HG02763 (cell line): ENCODE data around the gene CFAP221.

Source experiments
- ATAC-seq: cut with Tn5 transposase; IDR thresholded peaks from one replicate; pipeline ENCODE4 v1.9.1; 2021; ENCODE audit warnings: mild to moderate bottlenecking, moderate library complexity; ENCODE audit not compliant: unreplicated experiment

The CFAP221 gene

DNA sequence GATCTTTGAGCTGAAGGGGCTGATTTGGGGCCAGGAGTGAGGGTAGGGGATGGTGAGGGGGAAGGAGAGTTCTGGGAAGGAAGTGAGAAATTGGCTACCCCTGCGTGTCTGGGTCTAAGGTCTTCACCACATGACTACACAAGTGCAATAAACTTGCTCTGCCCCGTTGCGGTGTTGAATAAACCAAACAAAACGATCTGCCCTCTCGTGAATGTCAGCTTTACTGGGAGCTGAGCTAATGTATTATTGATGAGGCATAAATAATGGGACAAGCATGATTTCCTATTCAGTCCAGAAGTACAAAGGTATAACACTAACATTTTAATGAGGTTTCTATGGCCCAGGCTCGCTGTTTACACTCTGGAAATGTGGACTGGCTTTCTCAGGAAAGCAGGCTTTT lies 8.0 kb upstream of the CFAP221 start:
- ATAC-seq = no peak

DNA sequence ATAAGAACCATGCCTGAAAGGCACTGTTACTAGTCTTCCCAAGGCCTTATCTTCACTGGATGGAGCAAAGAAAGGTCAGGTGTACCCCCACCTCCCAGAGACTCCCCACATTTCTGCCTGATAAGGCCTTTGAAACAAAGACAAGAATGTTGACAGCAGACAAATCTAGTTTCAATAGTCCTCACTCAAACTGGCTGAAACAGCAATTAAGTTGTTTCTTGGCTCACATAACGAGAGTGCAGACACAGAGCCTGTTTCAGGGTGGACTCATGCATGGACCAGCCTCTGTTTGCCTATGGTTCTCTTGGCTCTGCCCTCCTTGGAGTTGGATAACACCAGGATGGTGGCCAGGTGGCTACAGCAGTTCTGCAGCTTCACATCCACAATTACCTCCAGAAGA lies 7.5 kb upstream of the CFAP221 start:
- ATAC-seq = no peak

DNA sequence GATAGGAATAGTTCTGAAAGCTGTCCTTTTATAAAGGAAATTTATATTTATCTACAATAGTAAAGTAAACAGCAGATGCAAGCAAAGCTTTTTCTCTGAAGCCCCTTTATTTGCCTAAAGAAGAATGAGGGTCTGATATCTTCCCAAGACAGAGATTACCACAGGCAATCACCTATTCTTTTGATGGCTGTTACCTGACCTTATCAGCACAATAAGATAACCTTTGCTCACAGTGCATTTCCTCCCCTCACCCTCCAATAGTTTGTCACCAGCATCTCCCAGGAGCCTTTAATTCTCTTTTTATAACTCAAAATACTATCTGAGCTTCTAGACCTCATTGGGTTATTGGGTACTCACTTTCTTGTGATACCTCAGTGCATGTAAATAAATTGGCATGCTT lies 6.5 kb upstream of the CFAP221 start:
- ATAC-seq = no peak

DNA sequence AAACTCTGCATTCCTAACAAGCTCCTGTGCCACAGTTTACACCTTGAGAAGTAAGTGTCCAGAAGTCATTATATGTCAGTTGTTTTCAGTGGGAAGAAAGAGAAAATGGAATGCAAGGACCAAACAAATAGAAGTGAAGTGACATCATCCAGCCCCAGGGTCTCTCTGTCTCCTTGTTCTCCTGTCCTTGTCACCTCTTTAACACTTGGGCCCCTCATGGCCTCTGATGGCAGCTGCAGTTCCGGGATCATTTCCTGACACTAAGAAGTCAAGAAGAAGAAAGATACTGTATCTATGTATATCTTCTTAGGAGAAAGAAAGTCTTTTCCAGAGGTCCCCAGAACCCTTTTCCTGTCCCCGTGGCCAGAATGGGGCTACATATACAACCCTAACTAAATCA lies 2.8 kb upstream of the CFAP221 start:
- no peak for ATAC-seq

DNA sequence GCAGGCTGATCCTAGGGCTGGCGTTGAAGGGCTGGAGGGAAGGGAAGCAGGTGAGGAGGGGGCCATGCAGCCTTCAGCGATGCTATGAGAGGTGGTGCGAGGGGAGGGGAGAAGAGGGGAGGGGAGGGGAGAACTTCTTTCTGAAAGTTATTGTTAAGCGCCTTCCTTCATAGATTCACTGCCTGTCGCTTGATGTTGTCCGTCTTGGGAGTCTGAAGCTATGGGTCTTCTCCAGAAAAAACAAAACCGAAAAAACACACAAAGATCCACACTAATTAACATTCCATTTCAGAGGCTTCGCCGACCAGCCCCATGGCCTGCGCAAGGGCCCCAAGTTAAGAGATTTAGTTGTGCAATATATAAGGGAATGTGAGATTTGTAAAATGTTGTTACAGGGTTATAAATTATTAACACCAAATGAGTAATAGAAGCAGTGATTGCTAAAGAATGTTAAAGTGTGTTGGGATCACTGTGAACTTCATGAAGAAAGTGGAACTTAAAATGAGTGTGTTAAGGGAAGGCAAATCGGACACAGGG lies 758 bp downstream of the CFAP221 start:
- ATAC-seq = no peak

DNA sequence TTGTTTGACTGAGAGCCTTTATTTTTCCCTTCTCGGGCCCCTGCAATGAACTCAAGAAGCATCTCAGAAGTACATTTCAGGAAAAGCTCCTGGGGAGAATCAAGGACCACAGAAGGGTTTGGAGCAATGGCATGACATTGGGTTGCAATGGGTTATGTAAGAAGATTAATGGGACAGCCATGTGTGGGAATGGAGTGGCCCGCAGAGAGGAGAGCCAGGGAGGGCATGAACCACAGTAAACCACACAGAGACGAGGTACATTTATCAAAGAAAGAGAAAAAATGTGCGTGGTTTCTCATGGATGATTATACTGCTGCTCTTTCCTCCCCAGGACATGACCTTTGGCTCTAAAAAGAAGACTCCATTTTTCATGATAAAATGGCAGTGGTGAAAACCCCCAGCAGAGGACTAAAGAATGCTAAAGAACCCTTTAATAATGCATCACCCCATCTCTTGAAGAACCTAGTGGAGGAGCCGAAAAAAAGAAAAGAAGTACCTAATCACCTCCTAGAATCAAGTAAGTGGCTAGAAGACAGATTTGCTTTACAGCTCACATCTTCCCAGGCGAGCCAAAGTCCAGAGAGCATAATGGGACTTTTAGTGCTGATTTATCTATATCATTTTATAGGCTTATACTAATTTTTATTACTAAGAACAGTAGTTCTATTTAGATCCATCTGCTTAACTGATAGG lies 1.7 kb downstream of the CFAP221 start:
- no peak for ATAC-seq

DNA sequence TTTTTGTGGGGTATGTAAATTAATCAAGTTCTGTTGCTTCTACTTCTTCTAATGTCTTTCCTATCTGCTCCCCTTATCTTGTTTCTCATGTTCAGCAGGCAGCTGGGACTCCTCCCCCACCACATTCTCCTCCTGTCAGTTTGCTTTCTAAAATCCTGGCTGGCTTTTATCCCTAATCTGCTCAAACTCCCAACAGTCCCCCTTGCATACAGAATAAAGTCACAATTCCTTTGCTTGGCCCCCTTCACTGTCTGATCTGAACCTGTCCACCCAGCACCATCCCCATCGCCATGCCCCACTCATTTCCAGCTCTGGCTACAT lies 2.2 kb downstream of the CFAP221 start:
- ATAC-seq = no peak

DNA sequence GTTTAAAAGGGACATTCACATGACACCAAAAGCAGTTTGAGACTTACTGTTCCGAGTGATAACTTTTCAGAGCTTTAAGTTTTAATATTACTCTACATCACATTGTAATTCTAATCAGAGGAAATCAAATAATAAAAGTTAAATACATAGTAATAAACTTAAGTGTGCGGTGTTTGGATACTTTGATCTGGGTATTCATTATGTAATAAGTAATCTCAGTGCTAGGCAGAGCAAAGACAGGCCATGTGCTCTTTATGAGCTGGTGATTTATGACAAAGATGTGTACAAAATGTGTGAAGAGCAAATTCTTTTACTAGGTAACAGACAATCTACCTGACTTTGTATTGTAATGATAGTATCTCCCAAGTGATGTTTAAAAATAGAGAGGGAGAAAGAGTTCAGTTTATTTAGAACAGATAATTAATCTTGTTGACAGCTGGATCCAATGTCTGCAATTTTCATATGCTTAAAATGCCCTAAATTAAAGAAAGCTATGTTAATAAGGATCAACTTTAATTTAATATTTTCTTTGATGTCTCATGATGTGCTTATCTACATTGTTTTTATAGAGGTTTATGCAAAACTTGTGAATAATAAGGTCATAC lies 4.4 kb downstream of the CFAP221 start:
- ATAC-seq = no peak

DNA sequence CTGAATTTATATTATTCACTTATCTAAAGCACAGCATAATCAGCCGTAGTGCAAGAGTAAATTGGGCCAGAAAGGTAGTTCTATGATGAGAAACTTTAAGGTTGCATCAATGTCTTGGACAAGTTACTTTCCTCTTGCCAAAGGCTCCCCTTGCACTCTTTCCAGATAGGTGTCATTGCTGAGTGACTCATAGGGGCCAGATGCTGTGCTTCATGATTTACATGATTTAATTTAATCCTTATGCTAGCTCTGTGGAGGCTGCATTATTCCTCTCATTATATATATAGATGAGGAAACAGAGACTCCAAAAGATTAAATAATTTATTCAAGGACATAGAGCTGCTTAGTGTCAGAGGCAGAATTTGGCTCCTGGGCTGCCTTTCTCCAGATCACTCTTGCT lies 5.0 kb downstream of the CFAP221 start:
- no peak for ATAC-seq

DNA sequence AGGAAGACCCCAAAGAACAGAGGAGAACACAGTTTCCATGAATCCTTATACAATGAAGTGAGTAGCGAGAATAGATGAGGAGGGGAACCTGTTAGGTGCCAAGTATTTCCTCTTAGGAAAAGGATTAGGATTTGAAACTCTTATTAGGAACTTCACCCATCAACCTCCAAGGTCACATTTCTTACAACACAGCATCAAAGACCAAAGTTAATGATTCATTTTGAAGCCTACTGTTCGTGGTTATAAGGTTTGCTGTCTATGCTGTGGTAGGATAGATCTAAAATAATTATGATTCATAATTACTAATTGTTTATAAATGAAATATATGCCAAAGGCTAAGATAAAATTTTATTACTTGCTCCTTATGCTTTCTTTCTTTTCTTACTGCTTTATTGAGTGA lies 6.1 kb downstream of the CFAP221 start:
- no peak for ATAC-seq

DNA sequence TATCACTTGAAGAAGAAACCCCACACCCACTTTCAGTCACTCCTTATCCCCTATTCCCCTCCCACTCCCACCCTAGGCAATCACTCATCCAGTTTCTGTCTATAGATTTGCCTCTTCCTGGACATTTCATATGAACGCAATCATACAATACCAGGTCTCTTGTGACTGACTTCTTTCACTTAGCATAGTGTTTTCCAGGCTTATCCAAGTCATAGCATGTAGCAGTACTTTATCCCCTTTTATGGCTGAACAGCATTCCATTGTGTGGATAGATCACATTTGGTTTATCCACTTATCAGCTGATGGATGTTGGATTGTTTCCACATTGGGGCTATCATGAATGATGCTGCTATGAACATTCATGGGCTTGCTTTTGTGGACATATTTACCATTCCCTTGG lies 6.6 kb downstream of the CFAP221 start:
- ATAC-seq = no peak

DNA sequence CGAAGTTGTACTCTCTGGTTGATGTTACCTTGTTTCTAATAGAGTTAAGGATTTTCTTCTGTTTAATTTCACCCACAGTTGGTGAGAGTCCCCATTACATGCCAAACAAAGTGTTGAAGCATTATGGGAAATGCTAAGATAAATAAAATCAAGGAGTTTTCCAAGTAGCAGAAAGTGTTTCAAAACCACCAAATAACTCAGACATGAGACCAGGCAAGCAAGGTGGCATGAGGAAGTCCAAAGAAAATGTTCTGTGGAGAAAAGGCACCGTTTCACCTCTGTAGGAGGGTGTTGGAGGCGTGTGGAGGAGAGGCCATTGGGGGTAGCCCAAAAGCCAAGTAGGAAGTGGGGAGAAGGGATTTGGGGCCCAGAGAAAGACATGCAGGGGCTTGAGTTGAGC lies 8.7 kb downstream of the CFAP221 start:
- no peak for ATAC-seq

DNA sequence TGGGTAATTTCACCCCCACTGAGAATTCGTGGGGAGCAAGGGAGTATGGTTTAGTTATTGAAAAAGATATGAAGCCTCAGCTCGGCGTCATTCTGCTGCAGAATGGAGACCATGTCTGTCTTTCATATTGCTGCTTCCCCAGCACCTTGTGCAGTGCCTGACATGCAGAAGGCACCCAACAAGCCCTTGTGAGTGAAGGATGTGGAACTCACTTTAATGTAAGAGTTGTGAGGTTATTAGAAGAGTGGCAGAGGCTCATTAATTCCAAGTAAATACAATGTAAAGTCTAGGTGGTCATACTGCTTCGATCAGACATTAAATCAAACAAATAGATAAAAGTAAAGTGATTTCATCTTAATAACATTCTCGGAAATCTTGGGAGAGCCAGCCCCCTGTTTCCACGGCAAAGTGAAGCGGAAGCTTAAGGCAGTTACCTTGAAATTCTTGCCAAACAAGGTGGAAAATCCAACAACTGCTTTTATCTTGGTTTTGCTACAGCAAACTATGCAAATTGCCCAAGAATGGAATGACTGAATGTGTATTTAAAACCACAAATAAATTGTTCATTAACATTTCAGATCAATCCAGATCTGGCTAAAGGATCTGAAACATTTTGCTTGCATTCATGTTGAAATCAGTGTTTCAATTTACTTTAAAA lies 9.6 kb downstream of the CFAP221 start:
- ATAC-seq = no peak

DNA sequence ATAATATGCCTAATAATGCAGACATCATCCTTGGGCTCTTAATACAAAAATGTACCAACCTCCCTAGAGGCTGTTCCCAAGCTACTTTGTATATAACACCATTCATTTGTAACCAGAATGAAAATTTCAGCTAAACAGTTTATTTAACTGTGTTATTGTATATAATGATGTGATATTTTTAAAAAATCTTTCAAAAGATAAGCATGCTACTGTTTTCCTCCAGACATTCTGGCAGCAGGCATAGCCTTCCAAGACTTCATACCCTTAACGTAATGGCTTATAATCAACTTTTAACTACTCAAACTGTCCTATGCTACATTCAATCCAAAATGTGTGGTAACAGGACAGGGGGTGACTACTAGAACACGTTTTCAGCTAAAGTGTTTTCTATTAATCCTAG lies 21.2 kb downstream of the CFAP221 start:
- no peak for ATAC-seq

DNA sequence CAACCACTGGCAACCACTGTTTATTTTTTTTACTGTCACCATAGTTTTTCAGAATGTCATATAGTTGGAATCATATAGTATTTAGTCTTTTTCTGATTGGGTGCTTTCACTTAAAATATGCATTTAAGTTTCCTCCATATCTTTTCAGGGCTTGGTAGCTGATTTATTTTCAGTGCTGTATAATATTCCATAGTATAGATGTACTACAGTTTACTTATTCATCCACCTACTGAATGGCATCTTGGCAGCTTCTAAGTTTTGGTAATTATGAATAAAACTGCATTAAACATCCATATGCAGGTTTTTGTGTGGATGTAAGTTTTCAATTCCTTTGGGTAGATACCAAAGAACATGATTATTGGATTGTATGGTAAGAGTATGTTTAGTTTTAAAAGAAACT lies 23.0 kb downstream of the CFAP221 start:
- ATAC-seq = no peak

DNA sequence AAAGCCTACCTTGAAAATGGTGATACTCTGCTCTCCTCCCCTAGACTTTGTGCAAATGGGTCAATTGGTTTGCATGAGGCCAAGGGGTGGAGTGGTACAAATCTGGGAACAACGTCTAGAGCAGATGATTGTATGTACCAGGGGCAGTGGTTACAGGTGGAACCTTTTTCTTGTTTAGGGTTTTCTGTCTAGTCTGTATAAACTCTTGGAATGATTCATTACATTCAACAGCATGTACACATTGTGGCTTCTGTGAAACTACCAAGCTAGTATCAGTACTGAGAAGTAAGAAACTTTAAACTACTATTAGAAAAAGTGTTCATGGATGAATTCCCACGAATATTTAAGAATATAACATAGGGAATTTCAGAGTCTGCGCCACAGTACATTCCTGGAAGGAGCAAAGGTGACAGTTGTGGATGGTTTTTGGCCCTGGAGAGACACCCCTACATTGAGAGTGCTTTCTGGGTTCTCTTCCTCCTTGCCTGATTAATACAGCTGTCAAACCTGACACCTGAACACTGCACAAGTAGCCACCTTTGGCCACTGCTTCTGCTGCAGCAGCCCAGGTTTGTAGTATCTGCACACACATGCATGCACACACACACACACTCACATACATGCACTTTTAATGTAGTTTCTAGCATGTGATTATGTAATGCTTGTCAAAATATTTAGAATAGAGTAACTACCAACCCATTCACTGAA lies 30.0 kb downstream of the CFAP221 start:
- peak; percentile 92 for ATAC-seq

DNA sequence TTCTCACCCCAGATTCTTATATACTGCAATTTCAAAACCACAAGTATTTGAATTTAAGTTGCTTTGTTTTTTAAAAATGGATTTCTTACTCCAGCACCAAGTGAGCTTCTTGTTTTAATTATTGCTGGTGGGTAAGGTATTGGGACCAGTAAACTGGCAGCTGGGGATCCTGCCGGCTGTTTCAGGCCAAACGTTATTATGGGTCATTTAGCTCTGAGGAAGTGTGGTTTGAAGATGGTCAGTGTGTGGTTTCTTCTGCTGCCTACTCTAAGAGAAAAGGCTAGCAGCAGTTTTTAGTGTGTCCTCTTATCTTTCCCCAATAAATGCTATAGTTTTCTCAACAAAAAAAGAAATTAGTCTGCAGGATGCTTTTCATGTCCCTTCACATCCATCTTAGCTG lies 30.6 kb downstream of the CFAP221 start:
- ATAC-seq = no peak

DNA sequence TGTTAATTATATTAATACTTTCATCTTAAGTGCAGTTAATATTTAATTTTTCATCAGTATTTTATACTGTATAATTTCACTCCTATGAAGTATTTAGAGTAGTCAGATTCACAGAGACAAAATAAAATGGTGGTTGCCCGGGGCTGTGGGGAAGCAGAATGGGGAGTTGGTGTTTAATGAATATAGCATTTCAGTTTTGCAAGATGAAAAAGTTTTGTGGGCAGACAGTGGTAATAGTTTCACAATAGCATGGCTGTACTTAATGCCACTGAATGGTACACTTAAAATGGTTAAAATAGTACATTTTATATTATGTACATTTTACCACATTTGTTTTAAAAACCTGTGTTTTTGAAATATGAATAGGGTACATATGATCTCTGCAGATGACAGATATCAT lies 31.2 kb downstream of the CFAP221 start:
- no peak for ATAC-seq

DNA sequence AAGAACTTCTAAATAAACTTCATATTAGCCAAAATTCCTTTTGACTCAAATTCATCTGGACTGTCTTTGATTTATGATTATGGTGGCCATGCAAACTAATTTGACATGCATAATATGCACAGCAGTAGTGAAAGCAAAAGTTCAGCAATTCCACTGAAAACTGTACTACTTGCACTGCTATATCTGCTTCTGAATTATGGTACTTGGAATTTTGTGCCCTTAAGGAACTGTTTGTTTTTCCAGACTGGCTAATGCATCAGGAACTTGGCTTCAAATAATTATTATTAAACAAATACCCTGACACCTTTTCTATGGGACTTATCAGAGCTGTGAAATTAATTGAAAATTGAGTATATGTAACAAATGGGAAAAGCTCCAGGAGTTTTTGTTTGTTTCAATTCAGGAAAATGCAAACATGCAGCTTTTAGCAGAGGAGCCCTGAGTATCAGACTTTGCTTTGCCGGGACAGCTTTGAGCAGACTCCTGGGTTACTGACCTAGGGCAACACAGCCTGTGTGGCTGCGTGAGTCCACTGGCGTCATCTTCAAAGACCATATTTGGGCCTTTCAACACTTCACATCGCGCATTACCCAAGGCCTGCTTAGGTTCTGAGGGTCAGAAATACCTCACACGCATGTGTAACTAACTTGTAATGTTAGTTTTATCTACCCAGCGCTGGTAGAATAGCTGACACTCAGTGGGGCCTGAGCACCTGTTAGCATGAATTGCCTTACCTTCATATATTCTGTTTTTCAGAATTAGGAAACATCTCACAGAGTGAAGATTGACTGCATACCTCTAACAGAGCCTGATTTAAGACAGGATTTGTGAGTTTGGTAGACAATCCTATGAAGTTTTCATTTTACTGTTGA lies 35.4 kb downstream of the CFAP221 start:
- no peak for ATAC-seq

DNA sequence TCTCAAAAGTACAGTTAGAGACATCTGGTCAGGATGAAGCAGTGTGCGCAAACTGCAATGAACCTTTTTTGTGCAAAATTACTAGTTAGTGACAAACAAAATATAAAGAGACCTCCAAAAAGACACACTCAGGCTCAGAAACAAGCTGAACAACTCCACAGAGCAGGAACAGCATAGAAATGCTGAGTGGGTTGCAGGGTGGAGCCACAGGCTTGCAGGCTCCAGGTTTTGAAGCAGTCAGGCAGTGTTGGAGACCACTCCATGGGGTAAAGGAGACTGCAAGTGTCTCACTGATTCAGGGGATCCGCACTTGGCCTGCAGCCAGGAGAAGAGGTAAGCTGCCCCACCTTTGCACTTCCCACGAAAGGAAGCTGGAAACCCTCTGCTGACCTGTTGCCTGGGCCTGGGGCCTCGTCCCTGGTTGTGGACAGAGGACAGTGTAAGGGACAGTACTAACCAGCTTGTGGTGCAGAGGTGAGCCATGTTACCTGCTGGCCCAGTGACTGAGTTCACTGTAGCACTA lies 36.4 kb downstream of the CFAP221 start:
- ATAC-seq = no peak

DNA sequence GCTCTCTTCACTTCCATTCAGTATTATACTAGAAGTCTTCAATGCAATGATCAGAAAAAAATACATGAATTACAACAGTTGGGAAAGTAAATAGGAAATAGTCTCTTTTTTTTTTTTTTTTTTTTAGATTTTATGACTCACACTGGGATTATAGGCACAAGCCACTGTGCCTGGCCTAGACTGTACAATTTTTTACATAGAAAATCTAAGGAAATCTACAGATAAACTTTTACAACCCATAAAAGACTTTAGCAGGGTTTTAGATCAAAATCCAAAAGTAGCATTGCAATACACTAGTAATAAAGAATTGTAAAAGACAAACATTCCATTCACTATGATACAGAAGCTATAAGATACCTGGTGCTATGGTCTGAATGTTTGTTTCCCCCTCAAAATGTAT lies 39.0 kb downstream of the CFAP221 start:
- no peak for ATAC-seq
